Stimulated activated CD8-positive, alpha-beta memory T cell treated with anti-CD3 and anti-CD28 coated beads, Interleukin-15, amount 100 ng/mL, for 4 hours (primary cell): ENCODE data around the gene KLF2.
A peak's percentile ranks its signal among the peaks of the same experiment; 100 is the strongest.

Source experiments
- DNase-seq, 2 donors: peaks; one replicate each; pipeline ENCODE4 v3.0.0-alpha.2; 2020; ENCODE audit warnings: low read depth in 2 of 2

The KLF2 gene

GRCh38 chr19:16306728-16307402 lies 17.8 kb upstream of the KLF2 start:
- no peak for DNase-seq

- no peak for DNase-seq
Measured at GRCh38 chr19:16308081-16308480, 16.5 kb upstream of the KLF2 start.

- no peak for DNase-seq
Measured at GRCh38 chr19:16309643-16310042, 15.0 kb upstream of the KLF2 start.

GRCh38 chr19:16315825-16316505 lies 8.7 kb upstream of the KLF2 start:
- no peak for DNase-seq

- DNase-seq: no peak
Measured at GRCh38 chr19:16316506-16316882, 8.1 kb upstream of the KLF2 start.

GRCh38 chr19:16319481-16319880 lies 5.1 kb upstream of the KLF2 start:
- DNase-seq: no peak

GRCh38 chr19:16320987-16321386 lies 3.6 kb upstream of the KLF2 start:
- no peak for DNase-seq

GRCh38 chr19:16325161-16325527 lies 518 bp downstream of the KLF2 start:
- DNase-seq: no peak

GRCh38 chr19:16325641-16326400 lies 1.2 kb downstream of the KLF2 start:
- no peak for DNase-seq

GRCh38 chr19:16326401-16327168 lies 2.0 kb downstream of the KLF2 start:
- DNase-seq: no peak

- DNase-seq: no peak
Measured at GRCh38 chr19:16327169-16327475, 2.5 kb downstream of the KLF2 start.

GRCh38 chr19:16327501-16327900 lies 2.9 kb downstream of the KLF2 start:
- DNase-seq: no peak

- DNase-seq: no peak
Measured at GRCh38 chr19:16327911-16328823, 3.5 kb downstream of the KLF2 start.

GRCh38 chr19:16328824-16329482 lies 4.3 kb downstream of the KLF2 start:
- DNase-seq: no peak

- peak; percentile 87 to 97 for DNase-seq
Measured at GRCh38 chr19:16330368-16330801, 5.8 kb downstream of the KLF2 start.

- DNase-seq: no peak
Measured at GRCh38 chr19:16330806-16331690, 6.4 kb downstream of the KLF2 start.

GRCh38 chr19:16333001-16333586 lies 8.5 kb downstream of the KLF2 start:
- DNase-seq: no peak

- DNase-seq: no peak
Measured at GRCh38 chr19:16334411-16334810, 9.8 kb downstream of the KLF2 start.

GRCh38 chr19:16335226-16335625 lies 10.6 kb downstream of the KLF2 start:
- DNase-seq: no peak
